H1 (cell line): ENCODE data around the gene MEIS2. TPM values are rescaled to one million over a fixed set of nuclear protein-coding genes. Genes with fewer than 3 reads are reported as not detected.

ENCODE experiments used
- CHD1 ChIP-seq: IDR thresholded peaks from 2 replicates; pipeline ENCODE4 v1.6.1; 2012; ENCODE audit warnings: low read depth, low read length, improper control_type of control experiment
- CHD2 ChIP-seq: IDR thresholded peaks from 2 replicates; pipeline ENCODE4 v1.6.1; 2012; ENCODE audit warnings: low read length, improper control_type of control experiment
- FOSL1 ChIP-seq: IDR thresholded peaks from 2 replicates; pipeline ENCODE4 v1.6.1; 2011; ENCODE audit warnings: mild to moderate bottlenecking, low read depth, low read length, moderate library complexity; ENCODE audit not compliant: insufficient read depth
- KDM5A ChIP-seq: fragments of 200-600 bp; IDR thresholded peaks from 2 replicates; pipeline ENCODE4 v1.7.1; 2012; ENCODE audit warnings: mild to moderate bottlenecking, low read length, inconsistent platforms, mixed read lengths
- MAX ChIP-seq: IDR thresholded peaks from 2 replicates; pipeline ENCODE4 v1.6.1; 2012; ENCODE audit warnings: inconsistent platforms
- RNF2 ChIP-seq: fragments of 200-900, 300-1000 bp; sonication (generic); IDR thresholded peaks from 2 replicates; pipeline ENCODE4 v1.7.1; 2016; ENCODE audit warnings: borderline replicate concordance, low read depth, mild to moderate bottlenecking, antibody characterized with exemption, low read length; ENCODE audit not compliant: poor library complexity, severe bottlenecking; ENCODE audit errors: missing control alignments
- SIN3A ChIP-seq, 2 experiments: IDR thresholded peaks in 1 of 2; conservative IDR thresholded peaks in 1 of 2; 2 replicates each; pipeline ENCODE4 v1.6.1; 2011 to 2012; ENCODE audit warnings: low read length in 2 of 2, improper control_type of control experiment in 1 of 2, low read depth in 1 of 2, mild to moderate bottlenecking in 1 of 2
- SP2 ChIP-seq: IDR thresholded peaks from 2 replicates; pipeline ENCODE4 v1.6.1; 2012; ENCODE audit warnings: mild to moderate bottlenecking, low read length, inconsistent platforms
- TAF1 ChIP-seq: IDR thresholded peaks from 2 replicates; pipeline ENCODE4 v1.6.1; 2011; ENCODE audit warnings: mild to moderate bottlenecking, low read depth, low read length
- TEAD4 ChIP-seq: IDR thresholded peaks from 2 replicates; pipeline ENCODE4 v1.6.1; 2012; ENCODE audit warnings: low read depth, low read length, inconsistent platforms, mixed read lengths
- polyA plus RNA-seq, 7 experiments: library from polyadenylated mRNA; depleted of rRNA in 3 of 7; stranded (reverse) in 5 of 7; unstranded in 2 of 7; fragments of >200 nt in 5 of 7; fragments of 200-250 nt in 2 of 7; gene quantifications; 1 replicate in 5 of 7; 2 replicates in 1 of 7; 4 replicates in 1 of 7; pipeline versions ENCODE4 v1.2.1 to v1.2.3, GENCODE V29; 2011 to 2013; ENCODE audit warnings: missing spikeins in 2 of 7, mixed read lengths in 2 of 7
- total RNA-seq: library from RNA; stranded (reverse); fragmentation: NEBNext Ultra II Directional; extraction: Animal tissue kit (Norgen Biotek cat#: 25700); gene quantifications from 2 replicates; pipeline ENCODE4 v1.2.1, GENCODE V29; 2021

The MEIS2 gene
- total and polyA plus RNA-seq, 2 of the 8 experiments (the other 6 are each of a cell fraction or from before 2014, with no cell fraction given) = 0.22 to 1.2 TPM

- TF ChIP-seq SIN3A (conservative IDR thresholded peaks at IDR 0.05 in 1 of 2, IDR thresholded peaks at IDR 0.05 in 1 of 2; ENCODE audit: low read depth in 1 of 2, low read length in 2 of 2) (no peak), TEAD4 (no peak), MAX (peak; percentile 76), KDM5A (no peak), SP2 (no peak), CHD2 (no peak), FOSL1 (no peak), RNF2 (peak; percentile 78), CHD1 (no peak), TAF1 (no peak)
These were observed 220.0 kb downstream of the MEIS2 start (continued) for GRCh38 chr15:36880224-36880912.
